H1 (cell line): ENCODE results near the gene IKZF3. TPM values are rescaled to one million over a fixed set of nuclear protein-coding genes. Genes with fewer than 3 reads are reported as not detected.

Source experiments
- CTCF ChIA-PET: fragments of 300-600 bp; sonication (Branson Sonifier 250); formaldehyde crosslinking; loops from one replicate; lab custom pipeline; 2021; ENCODE audit not compliant: partially characterized antibody; lab: Charles Lee
- POLR2A ChIA-PET: fragments of 300-600 bp; sonication (Branson Sonifier 250); formaldehyde crosslinking; loops from one replicate; lab custom pipeline; 2021; ENCODE audit warnings: inconsistent platforms; ENCODE audit not compliant: partially characterized antibody; lab: Charles Lee
- DNase-seq, 2 experiments: peaks; one replicate each; pipeline versions ENCODE4 v3.0.0 to v3.0.0-alpha.2; 2010 to 2022; ENCODE audit warnings: low spot score in 2 of 2, low read depth in 1 of 2, mixed read lengths in 1 of 2
- FAIRE-seq: peaks from 2 replicates; lab custom pipeline; 2011; peaks lifted over from hg19 to GRCh38; lab: Jason Lieb, UNC
- H2AFZ ChIP-seq: 2 replicates; pipeline ENCODE4 v1.8.1; 2012; ENCODE audit warnings: low read length, inconsistent platforms
- H2AK5ac ChIP-seq: 2 replicates; pipeline ENCODE4 v1.6.1; 2013; ENCODE audit warnings: low read depth, low read length
- H2BK120ac ChIP-seq: replicated peaks from 2 replicates; pipeline ENCODE3; 2013; ENCODE audit warnings: low read depth, low read length, inconsistent platforms
- H2BK12ac ChIP-seq: 2 replicates; pipeline ENCODE4 v1.6.1; 2013; ENCODE audit warnings: low read depth, low read length
- H2BK15ac ChIP-seq: 2 replicates; pipeline ENCODE4 v1.6.1; 2013; ENCODE audit warnings: low read length
- H2BK20ac ChIP-seq: 2 replicates; pipeline ENCODE4 v1.6.1; 2013; ENCODE audit warnings: low read length
- H2BK5ac ChIP-seq: 2 replicates; pipeline ENCODE4 v1.6.1; 2013; ENCODE audit warnings: low read depth, low read length
- H3K14ac ChIP-seq: 2 replicates; pipeline ENCODE4 v1.6.1; 2013; ENCODE audit warnings: inconsistent platforms; ENCODE audit not compliant: insufficient read length
- H3K18ac ChIP-seq: 2 replicates; pipeline ENCODE4 v1.6.1; 2013; ENCODE audit warnings: low read length; ENCODE audit errors: extremely low read depth
- H3K23ac ChIP-seq: 2 replicates; pipeline ENCODE4 v1.6.1; 2013; ENCODE audit warnings: inconsistent platforms; ENCODE audit not compliant: insufficient read length
- H3K23me2 ChIP-seq: 2 replicates; pipeline ENCODE4 v1.6.1; 2013; ENCODE audit warnings: low read depth, low read length
- H3K27ac ChIP-seq: 2 replicates; pipeline ENCODE4 v1.6.1; 2011; ENCODE audit warnings: low read depth, low read length, inconsistent platforms
- H3K27me3 ChIP-seq, 4 experiments: replicated peaks in 1 of 4; 1 replicate in 1 of 4; 2 replicates in 3 of 4; pipeline versions ENCODE4 v1.6.1 to v1.8.1; 2011 to 2013; ENCODE audit warnings: low read length in 3 of 4, mild to moderate bottlenecking in 3 of 4, inconsistent platforms in 2 of 4, mixed read lengths in 2 of 4, moderate library complexity in 1 of 4; ENCODE audit not compliant: control insufficient read depth in 3 of 4, insufficient read depth in 3 of 4; ENCODE audit errors: extremely low read depth in 1 of 4
- H3K36me3 ChIP-seq, 4 experiments: 2 replicates each; pipeline versions ENCODE4 v1.6.1 to v1.8.1; 2011 to 2013; ENCODE audit warnings: mild to moderate bottlenecking in 4 of 4, low read length in 3 of 4, moderate library complexity in 2 of 4, control low read depth in 1 of 4, inconsistent platforms in 1 of 4; ENCODE audit not compliant: insufficient read depth in 4 of 4, control insufficient read depth in 2 of 4
- H3K4ac ChIP-seq: replicated peaks from 2 replicates; pipeline ENCODE3; 2013; ENCODE audit warnings: low read length, low read depth, mixed read lengths, inconsistent platforms; ENCODE audit not compliant: insufficient read length
- H3K4me1 ChIP-seq, 4 experiments: replicated peaks in 1 of 4; 1 replicate in 1 of 4; 2 replicates in 3 of 4; pipeline versions ENCODE4 v1.6.1 to v1.8.1; 2011 to 2013; ENCODE audit warnings: low read length in 3 of 4, inconsistent platforms in 2 of 4, mixed read lengths in 1 of 4; ENCODE audit not compliant: insufficient read depth in 4 of 4, control insufficient read depth in 3 of 4
- H3K4me2 ChIP-seq, 2 experiments: 2 replicates each; pipeline versions ENCODE4 v1.6.1 to v1.8.1; 2011 to 2013; ENCODE audit warnings: low read depth in 2 of 2, low read length in 2 of 2, control low read depth in 1 of 2, inconsistent platforms in 1 of 2, mild to moderate bottlenecking in 1 of 2; ENCODE audit not compliant: insufficient read depth in 1 of 2
- H3K4me3 ChIP-seq, 4 experiments: fragments of 200-600, 300-600 bp in 1 of 4; sonication (generic), shearing (Covaris generic), sonication (Bioruptor Twin) in 1 of 4; 2 replicates each; pipeline versions ENCODE4 v1.5.1 to v1.8.1; 2011 to 2016; ENCODE audit warnings: low read length in 4 of 4, low read depth in 3 of 4, control low read depth in 2 of 4, inconsistent platforms in 2 of 4, mild to moderate bottlenecking in 2 of 4, mixed read lengths in 1 of 4, moderate library complexity in 1 of 4; ENCODE audit not compliant: insufficient read depth in 2 of 4; ENCODE audit errors: extremely low read depth in 1 of 4
- H3K56ac ChIP-seq: replicated peaks from 2 replicates; pipeline ENCODE3; 2013; ENCODE audit warnings: low read depth, mild to moderate bottlenecking, mixed read lengths, low read length, inconsistent platforms; ENCODE audit not compliant: insufficient read length
- H3K79me1 ChIP-seq: 2 replicates; pipeline ENCODE4 v1.6.1; 2013; ENCODE audit warnings: low read depth, low read length, control low read depth
- H3K79me2 ChIP-seq, 2 experiments: 2 replicates each; pipeline versions ENCODE4 v1.6.1 to v1.8.1; 2012 to 2013; ENCODE audit warnings: low read length in 2 of 2, mild to moderate bottlenecking in 2 of 2, inconsistent platforms in 1 of 2; ENCODE audit not compliant: insufficient read depth in 2 of 2, control insufficient read depth in 1 of 2
- H3K9ac ChIP-seq, 4 experiments: replicated peaks in 1 of 4; 1 replicate in 1 of 4; 2 replicates in 3 of 4; pipeline versions ENCODE4 v1.6.1 to v1.8.1; 2011 to 2013; ENCODE audit warnings: low read depth in 3 of 4, low read length in 3 of 4, control low read depth in 2 of 4, mild to moderate bottlenecking in 2 of 4, moderate library complexity in 2 of 4, inconsistent platforms in 1 of 4; ENCODE audit errors: extremely low read depth in 1 of 4
- H3K9me3 ChIP-seq, 2 experiments: 2 replicates each; pipeline versions ENCODE4 v1.6.1 to v1.8.1; 2012 to 2013; ENCODE audit warnings: mild to moderate bottlenecking in 2 of 2, moderate library complexity in 2 of 2, control low read depth in 1 of 2, inconsistent platforms in 1 of 2, low read depth in 1 of 2, low read length in 1 of 2, mixed read lengths in 1 of 2; ENCODE audit not compliant: insufficient read depth in 2 of 2
- H4K20me1 ChIP-seq, 2 experiments: replicated peaks in 1 of 2; 2 replicates each; pipeline versions ENCODE3 to v1.8.1; 2011 to 2013; ENCODE audit warnings: inconsistent platforms in 2 of 2, low read length in 2 of 2, mild to moderate bottlenecking in 1 of 2; ENCODE audit not compliant: insufficient read depth in 2 of 2, control insufficient read depth in 1 of 2
- H4K5ac ChIP-seq: 2 replicates; pipeline ENCODE4 v1.6.1; 2013; ENCODE audit warnings: low read length, low read depth, mixed read lengths, inconsistent platforms; ENCODE audit not compliant: insufficient read length
- H4K8ac ChIP-seq: 2 replicates; pipeline ENCODE4 v1.8.0; 2013; ENCODE audit warnings: mild to moderate bottlenecking, moderate library complexity, low read length, inconsistent platforms; ENCODE audit not compliant: insufficient read depth; ENCODE audit errors: extremely low read depth
- H4K91ac ChIP-seq: replicated peaks from 2 replicates; pipeline ENCODE3; 2013; ENCODE audit warnings: low read length, mixed read lengths, inconsistent platforms; ENCODE audit not compliant: insufficient read length
- BCL11A ChIP-seq, 2 experiments: IDR thresholded peaks; one replicate each; pipeline ENCODE4 v1.6.1; 2011; ENCODE audit warnings: low read depth in 2 of 2, low read length in 2 of 2, mild to moderate bottlenecking in 2 of 2
- CEBPB ChIP-seq: IDR thresholded peaks from 2 replicates; pipeline ENCODE4 v1.6.1; 2012; ENCODE audit warnings: low read depth, low read length
- NANOG ChIP-seq: IDR thresholded peaks from 2 replicates; pipeline ENCODE4 v1.6.1; 2011; ENCODE audit warnings: low read length, low read depth, mild to moderate bottlenecking, inconsistent platforms; ENCODE audit not compliant: insufficient read depth, poor library complexity, severe bottlenecking
- POLR2A ChIP-seq, 2 experiments: IDR thresholded peaks; 1 replicate in 1 of 2; 2 replicates in 1 of 2; pipeline ENCODE4 v1.6.1; 2011; ENCODE audit warnings: low read depth in 2 of 2, low read length in 2 of 2, mild to moderate bottlenecking in 2 of 2; ENCODE audit errors: control extremely low read depth in 1 of 2
- SIN3A ChIP-seq, 2 experiments: IDR thresholded peaks in 1 of 2; conservative IDR thresholded peaks in 1 of 2; 2 replicates each; pipeline ENCODE4 v1.6.1; 2011 to 2012; ENCODE audit warnings: low read length in 2 of 2, improper control_type of control experiment in 1 of 2, low read depth in 1 of 2, mild to moderate bottlenecking in 1 of 2
- WGBS, 2 experiments: shearing (Covaris generic) in 1 of 2; methylation state at CpG; one replicate each; pipeline versions ENCODE4 v1.1.6 to v1.1.7; 2013 to 2015; ENCODE audit warnings: low lambda C conversion rate in 2 of 2, mixed read lengths in 2 of 2, inconsistent platforms in 1 of 2, low coverage in 1 of 2, missing lambda C conversion rate in 1 of 2; ENCODE audit not compliant: insufficient replicate concordance in 2 of 2, insufficient coverage in 1 of 2, insufficient read length in 1 of 2; ENCODE audit errors: extremely low coverage in 1 of 2, missing lambda C conversion rate in 1 of 2; 5-methylcytosine and 5-hydroxymethylcytosine counted together
- polyA plus RNA-seq, 7 experiments: library from polyadenylated mRNA; depleted of rRNA in 3 of 7; stranded (reverse) in 5 of 7; unstranded in 2 of 7; fragments of >200 nt in 5 of 7; fragments of 200-250 nt in 2 of 7; gene quantifications; 1 replicate in 5 of 7; 2 replicates in 1 of 7; 4 replicates in 1 of 7; pipeline versions ENCODE4 v1.2.1 to v1.2.3, GENCODE V29; 2011 to 2013; ENCODE audit warnings: missing spikeins in 2 of 7, mixed read lengths in 2 of 7
- total RNA-seq: library from RNA; stranded (reverse); fragmentation: NEBNext Ultra II Directional; extraction: Animal tissue kit (Norgen Biotek cat#: 25700); gene quantifications from 2 replicates; pipeline ENCODE4 v1.2.1, GENCODE V29; 2021

IKZF3 gene
- total and polyA plus RNA-seq, 2 of the 8 experiments (the other 6 are each of a cell fraction or from before 2014, with no cell fraction given): 0.23 to 0.56 TPM

DNA sequence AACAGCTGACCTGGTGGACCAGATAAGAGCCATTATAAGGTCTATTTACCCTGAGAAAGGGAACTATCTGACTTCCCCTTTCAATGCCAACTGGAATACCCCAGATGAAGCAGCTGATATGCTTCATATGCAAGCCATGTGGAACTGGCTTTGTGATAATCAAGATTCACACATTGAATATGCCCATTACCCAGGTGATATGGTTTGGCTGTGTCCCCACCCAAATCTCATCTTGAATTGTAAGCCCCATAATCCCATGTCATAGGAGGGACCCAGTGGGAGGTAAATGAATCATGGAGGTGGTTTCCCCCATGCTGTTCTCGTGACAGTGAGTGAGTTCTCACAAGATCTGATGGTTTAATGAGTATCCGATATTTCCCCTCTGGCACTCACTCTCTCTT is 42.1 kb downstream of the IKZF3 start:
- no peaks in the 10 kb centered on the region for H3K4me1 ChIP-seq
- H3K14ac ChIP-seq: no peak overlapping the region
- no peak overlapping the region for H3K27ac ChIP-seq
- H3K4me3 ChIP-seq: no peak overlapping the region
- H2AK5ac ChIP-seq: no peak overlapping the region
- H3K79me2 ChIP-seq: no peaks in the 10 kb centered on the region
- H3K23ac ChIP-seq: no peak overlapping the region
- CTCF ChIA-PET: interaction anchor here (0.6 to 1.9 kb wide), 2 partner anchors 13 to 237 kb away, joined by 3 to 6 read pairs; no protein-coding TSS in a partner anchor
- H4K20me1 ChIP-seq: no peaks in the 10 kb centered on the region
- no peak overlapping the region for H2BK12ac ChIP-seq
- no peaks in the 10 kb centered on the region for H3K27me3 ChIP-seq
- 91% methylated on average over 2 of the region's 2 CpGs; no CpG with 5 or more reads in 1 of the 2 experiments for WGBS, 2 experiments
- no peak for DNase-seq
- no peak overlapping the region for H3K9ac ChIP-seq
- no peak overlapping the region for H3K56ac ChIP-seq
- H4K5ac ChIP-seq: no peak overlapping the region
- FAIRE-seq: no peak
- peaks cover 13 to 20% of the 10 kb centered on the region in 2 experiments; a peak in 3 of 4 replicates for H3K9me3 ChIP-seq
- H2BK15ac ChIP-seq: no peak overlapping the region
- H3K4me2 ChIP-seq: no peak overlapping the region
- POLR2A ChIA-PET: no interaction called here
- no peak overlapping the region for H2BK20ac ChIP-seq
- H3K79me1 ChIP-seq: no peaks in the 10 kb centered on the region
- H3K4ac ChIP-seq: no peak overlapping the region
- no peak overlapping the region for H2BK120ac ChIP-seq
- TF ChIP-seq CEBPB (no peak), POLR2A (IDR thresholded peaks at IDR 0.05; ENCODE audit: control extremely low read depth in 1 of 2, low read depth in 2 of 2, low read length in 2 of 2) (no peak), BCL11A (IDR thresholded peaks at IDR 0.05; ENCODE audit: low read depth in 2 of 2, low read length in 2 of 2) (no peak), SIN3A (conservative IDR thresholded peaks at IDR 0.05 in 1 of 2, IDR thresholded peaks at IDR 0.05 in 1 of 2; ENCODE audit: low read depth in 1 of 2, low read length in 2 of 2) (no peak), NANOG (no peak)
- H4K91ac ChIP-seq: no peak overlapping the region
- H2AFZ ChIP-seq: no peak overlapping the region
- H3K18ac ChIP-seq: no peak overlapping the region
- H3K23me2 ChIP-seq: no peaks in the 10 kb centered on the region
- H2BK5ac ChIP-seq: no peak overlapping the region
- no peak overlapping the region for H4K8ac ChIP-seq
- H3K36me3 ChIP-seq: no peaks in the 10 kb centered on the region
